HG03159 (cell line): ENCODE measurements around the gene IL11RA.

ENCODE experiments used
- ATAC-seq: cut with Tn5 transposase; IDR thresholded peaks from one replicate; pipeline ENCODE4 v1.9.1; 2021; ENCODE audit warnings: mild to moderate bottlenecking, moderate library complexity; ENCODE audit not compliant: unreplicated experiment

Gene IL11RA

GRCh38 chr9:34652602-34653000, 616 bp downstream of the IL11RA start:
- ATAC-seq: no peak

GRCh38 chr9:34653151-34654072, 1.4 kb downstream of the IL11RA start:
- ATAC-seq: no peak

- no peak for ATAC-seq
Measured at GRCh38 chr9:34654323-34655051, 2.5 kb downstream of the IL11RA start.

DNA sequence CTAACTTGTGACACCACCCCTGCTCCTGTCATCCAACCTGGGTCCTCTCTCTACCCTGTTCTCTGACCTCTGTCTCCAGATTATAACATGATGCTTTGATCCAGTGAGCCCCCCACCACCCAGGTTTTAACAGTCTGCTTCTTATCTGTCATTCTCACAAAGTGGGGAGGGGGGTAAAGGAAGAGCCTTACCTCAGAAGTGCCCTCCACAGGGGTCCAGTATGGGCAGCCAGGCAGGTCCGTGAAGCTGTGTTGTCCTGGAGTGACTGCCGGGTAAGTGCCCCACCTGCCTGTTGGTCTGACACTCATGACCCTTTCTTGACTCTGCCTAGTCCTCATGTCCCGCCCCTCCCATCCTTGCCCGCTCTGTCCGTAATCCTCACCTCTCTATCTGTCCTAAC, 3.4 kb downstream of the IL11RA start:
- ATAC-seq: no peak

DNA sequence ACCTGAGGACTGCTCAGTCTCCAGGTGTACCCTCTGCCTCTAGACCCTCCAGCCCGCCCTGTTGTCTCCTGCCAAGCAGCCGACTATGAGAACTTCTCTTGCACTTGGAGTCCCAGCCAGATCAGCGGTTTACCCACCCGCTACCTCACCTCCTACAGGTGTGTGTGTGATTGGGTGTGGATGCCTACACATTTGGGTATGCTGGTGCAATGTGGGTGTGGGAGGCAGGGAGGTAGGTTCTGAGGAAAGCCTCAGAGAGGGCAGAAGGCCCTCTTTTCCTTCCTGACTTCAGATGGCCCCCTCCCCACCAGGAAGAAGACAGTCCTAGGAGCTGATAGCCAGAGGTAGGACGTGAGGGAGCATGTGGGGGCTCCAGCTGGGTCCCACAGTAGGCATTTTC, 5.0 kb downstream of the IL11RA start:
- no peak for ATAC-seq

- no peak for ATAC-seq
Measured at GRCh38 chr9:34658461-34658860, 6.5 kb downstream of the IL11RA start.

GRCh38 chr9:34659592-34660253, 7.7 kb downstream of the IL11RA start:
- ATAC-seq: no peak

DNA sequence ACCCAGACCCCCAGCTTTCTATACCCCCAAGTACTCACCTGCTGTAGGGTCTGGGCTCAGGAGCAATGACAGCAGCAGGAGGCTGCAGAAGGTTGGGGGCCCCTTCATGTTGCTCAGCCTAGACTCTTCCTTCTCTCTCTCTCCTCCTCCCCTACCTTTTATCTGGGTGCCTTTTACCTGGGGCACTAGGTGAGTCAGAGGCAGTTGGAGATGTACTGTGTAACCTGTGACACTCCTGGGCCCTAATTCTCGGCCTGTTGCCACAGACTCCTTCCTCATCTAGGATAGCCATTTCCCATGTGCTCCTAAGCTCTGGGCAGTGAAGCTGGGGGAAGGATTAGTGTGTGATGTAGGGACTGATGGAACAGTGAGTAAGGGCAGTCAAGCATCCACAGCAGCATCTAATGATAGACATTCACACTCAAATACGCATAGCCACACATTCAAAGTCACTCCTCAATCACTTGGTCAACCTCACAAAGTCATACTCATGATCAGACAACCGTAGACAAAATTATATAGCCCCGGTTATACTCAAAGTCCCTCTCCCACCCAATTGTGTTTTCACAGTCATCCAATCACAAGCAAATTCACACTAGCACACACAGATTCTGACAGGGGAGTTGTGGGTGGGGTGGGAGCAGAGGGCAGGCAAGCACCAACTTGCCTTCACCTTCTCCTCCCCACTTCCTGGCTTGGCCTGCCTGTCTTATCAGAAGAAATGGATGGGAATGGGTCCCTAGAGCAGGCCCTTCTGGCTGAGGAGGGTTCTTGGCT, 10.7 kb downstream of the IL11RA start, which contains the start of gene CCL27:
Gene CCL27, minus strand, starts transcription at position 132 of the 777 bp plus-strand sequence. Its CDS starts 24 bp downstream, at position 108.
- no peak for ATAC-seq

- ATAC-seq: no peak
Measured at GRCh38 chr9:34663303-34663605, 11.3 kb downstream of the IL11RA start.

DNA sequence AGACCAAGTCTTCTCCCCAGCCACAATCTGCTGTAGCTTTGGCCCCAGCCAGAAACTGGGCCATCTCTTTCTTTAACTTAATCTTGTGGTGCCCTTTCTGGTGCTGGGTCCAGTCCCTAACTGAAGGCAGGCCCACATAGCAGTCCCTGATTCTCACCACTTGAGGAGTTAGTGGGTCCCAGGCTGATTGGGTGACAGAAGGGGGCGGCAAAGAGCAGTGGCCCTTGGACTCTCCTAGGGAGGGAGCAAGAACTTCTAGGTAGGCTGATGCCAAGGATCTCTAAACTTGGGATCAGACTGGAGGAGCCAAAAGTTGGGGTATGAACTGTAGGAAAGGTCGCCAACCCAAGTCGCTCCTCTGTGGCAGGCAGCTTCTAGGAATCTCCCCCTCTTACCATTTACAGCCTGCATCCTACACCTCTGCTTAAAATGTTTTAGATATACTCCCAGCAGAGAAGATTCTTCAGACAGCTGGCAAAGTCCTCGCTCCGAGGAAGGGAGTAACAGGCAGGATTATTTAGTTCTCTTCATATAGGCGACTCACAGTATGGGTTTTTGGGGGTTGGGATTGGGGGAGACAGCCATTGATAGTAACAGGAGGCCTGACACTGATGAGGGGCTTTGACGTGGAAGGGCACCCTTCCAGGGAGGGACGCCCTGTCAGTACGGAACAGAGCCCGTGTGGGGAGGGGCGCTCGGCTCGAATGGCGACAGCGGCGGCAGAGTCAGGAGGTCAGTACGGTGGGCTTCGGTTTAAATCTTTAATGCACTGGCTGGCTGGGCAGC, 12.5 kb downstream of the IL11RA start:
- ATAC-seq: peak; percentile 60

- peak; percentile 13 for ATAC-seq
Measured at GRCh38 chr9:34665067-34665380, 13.0 kb downstream of the IL11RA start.

- ATAC-seq: peak; percentile 59
Measured at GRCh38 chr9:34665381-34666250, 13.6 kb downstream of the IL11RA start.

DNA sequence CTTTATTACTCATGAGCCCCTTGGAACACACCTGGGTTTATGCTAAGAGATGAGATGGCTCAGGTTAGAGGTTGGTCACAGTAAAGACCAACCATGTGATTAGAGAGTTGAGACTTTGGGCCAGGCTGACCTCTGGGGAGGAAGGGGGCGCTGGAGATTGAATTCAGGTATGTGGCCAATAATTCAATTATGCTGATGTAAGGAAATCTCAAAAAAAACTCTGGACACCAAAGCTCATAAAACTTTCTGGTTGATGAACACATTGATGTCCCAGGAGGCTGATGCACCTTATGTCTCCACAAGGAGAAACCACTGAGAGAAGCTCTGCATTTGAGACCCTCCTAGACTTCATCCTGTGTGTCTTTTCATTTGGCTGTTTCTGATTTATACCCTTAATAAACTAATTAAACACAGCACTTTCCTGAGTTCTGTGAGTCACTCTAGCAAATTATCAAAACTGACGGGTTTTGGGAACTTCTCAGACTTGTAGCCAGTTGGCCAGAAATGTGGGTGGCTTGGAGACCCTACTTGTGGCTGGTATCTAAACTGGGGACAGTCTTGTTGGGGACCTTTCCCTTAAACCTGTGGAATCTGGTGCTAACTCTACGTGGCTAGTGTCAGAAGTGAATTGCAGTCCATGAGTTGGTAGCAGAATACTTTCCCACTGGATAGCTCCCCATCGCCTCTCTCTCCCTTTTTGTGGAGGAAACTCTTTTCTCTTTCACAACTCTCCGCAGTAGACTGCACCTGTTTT, 18.0 kb downstream of the IL11RA start:
- no peak for ATAC-seq

- no peak for ATAC-seq
Measured at GRCh38 chr9:34671307-34671706, 19.3 kb downstream of the IL11RA start.

GRCh38 chr9:34674440-34674839, 22.5 kb downstream of the IL11RA start:
- ATAC-seq: no peak

DNA sequence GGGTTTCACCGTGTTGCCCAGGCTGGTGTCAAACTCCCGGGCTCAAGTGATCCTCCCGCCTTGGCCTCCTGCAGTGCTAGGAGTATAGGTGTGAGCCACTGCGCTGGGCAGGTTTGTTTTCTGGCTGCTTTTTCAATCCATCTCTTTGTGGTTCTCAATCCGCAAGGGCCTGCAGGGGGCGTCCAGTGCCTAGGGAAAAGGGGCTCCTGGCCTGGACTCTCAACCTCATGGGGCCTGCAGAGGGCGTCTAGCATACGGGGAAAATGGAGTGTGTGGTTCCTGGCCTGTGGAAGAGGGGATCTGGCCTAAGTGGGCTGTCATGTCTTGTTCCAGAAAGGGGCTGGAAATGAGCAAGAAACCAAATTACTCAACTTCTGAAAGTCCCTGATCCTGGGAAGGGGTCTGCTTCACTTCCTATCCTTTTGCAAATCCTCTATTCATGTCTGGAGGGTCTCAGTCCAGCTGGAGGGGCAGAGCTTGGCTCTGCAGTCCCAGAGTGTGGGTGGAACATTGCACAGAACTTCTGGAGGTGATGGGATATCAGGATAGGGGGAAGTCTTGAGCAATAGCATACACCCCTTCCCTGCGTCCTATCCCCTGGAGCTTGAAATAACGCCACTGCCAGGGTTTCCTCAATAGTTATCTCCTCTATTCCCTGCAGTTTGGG, 23.2 kb downstream of the IL11RA start:
- ATAC-seq: no peak

DNA sequence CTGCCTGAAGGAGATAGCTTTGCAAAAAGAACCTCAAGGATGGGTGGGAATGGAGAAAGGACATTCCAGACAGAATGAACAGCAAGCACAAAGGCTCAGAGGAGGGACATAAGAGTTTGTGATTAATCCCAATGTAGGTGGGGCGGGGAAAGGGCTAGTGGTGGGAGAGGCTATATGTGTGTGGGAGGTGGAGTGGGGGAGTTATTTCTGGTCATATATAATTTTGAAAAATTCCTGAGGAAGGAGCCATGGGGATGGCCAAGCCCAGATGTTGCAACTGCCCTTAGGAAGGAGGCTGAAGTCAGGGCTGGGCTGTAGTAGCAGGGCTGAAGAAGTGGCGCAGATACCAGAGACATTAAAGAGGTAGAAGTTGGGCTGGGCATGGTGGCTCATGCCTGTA, 23.9 kb downstream of the IL11RA start:
- no peak for ATAC-seq

- ATAC-seq: no peak
Measured at GRCh38 chr9:34684145-34684544, 32.2 kb downstream of the IL11RA start.
